GM10266 (cell line): ENCODE results near the gene AKAP1.

Experiments used
- DNase-seq: peaks from one replicate; pipeline ENCODE4 v3.0.0; 2012; ENCODE audit errors: extremely low spot score
- TF ChIP-seq, protein P1 (sequence below): IDR thresholded peaks from 2 replicates; pipeline ENCODE4 v1.5.1; 2012; ENCODE audit warnings: mild to moderate bottlenecking, low read depth; ENCODE audit not compliant: control insufficient read depth, insufficient read depth; ENCODE audit errors: missing control alignments

Gene AKAP1

DNA sequence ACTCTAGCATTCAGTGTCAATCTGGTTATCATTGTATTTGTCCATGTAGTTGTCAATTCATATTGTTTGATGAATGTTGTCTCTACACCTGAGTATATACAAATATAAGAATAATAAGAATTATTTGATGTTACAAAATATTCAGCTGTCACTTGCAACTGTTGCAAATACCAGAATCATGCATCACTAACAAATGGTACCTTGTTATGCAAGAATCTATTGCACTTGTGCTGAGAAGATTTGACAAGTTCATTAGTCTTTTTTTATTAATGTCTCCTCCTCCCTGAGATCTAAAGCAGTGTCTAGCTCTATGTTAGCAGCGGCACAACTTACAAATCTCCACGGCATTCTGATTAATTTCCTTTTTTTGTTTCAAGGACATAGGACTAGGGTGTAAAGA, 22.2 kb upstream of the AKAP1 start:
- DNase-seq, result no peak
- TF ChIP-seq, protein P1, sequence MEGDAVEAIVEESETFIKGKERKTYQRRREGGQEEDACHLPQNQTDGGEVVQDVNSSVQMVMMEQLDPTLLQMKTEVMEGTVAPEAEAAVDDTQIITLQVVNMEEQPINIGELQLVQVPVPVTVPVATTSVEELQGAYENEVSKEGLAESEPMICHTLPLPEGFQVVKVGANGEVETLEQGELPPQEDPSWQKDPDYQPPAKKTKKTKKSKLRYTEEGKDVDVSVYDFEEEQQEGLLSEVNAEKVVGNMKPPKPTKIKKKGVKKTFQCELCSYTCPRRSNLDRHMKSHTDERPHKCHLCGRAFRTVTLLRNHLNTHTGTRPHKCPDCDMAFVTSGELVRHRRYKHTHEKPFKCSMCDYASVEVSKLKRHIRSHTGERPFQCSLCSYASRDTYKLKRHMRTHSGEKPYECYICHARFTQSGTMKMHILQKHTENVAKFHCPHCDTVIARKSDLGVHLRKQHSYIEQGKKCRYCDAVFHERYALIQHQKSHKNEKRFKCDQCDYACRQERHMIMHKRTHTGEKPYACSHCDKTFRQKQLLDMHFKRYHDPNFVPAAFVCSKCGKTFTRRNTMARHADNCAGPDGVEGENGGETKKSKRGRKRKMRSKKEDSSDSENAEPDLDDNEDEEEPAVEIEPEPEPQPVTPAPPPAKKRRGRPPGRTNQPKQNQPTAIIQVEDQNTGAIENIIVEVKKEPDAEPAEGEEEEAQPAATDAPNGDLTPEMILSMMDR, result no peak

DNA sequence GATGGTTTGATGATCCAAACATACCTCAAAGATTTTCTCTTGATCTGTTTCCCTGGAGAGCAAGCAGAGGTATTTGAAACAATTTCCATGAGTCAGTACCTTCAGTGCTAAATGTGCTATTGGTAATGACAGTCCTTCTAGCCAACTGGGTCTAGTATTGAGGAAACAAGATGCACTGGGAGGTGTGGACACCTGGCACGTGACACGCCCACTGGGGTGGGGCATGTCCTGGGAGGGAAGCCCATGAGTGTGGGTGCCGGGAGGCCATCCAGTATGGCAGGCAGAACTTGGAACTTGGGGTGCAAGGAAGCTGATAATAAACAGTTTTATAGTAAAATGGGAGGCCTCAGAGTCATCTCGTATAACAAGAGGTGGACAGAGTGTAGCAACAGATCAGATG, 17.9 kb upstream of the AKAP1 start:
- DNase-seq, result no peak
- TF ChIP-seq, protein P1, result no peak

DNA sequence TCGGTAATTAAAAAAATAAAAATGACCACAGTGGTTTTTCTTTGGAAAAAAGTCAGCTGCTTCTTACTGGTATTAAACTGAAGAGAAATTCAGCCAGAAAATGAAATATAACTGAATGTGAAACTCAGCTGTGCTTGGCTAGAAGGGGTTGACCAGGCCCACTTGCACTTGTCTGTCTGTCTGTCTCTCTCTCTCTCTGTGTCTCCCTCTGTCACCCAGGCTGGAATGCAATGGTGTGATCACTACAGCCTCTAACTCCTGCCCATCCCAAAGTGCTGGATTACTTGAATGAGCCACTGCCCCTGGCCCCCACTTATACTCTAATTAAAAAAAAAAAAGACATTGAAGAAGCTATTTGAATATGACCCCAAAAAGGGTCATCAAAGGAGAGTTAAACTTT, 17.3 kb upstream of the AKAP1 start:
- no peak for DNase-seq
- TF ChIP-seq, protein P1, result no peak

DNA sequence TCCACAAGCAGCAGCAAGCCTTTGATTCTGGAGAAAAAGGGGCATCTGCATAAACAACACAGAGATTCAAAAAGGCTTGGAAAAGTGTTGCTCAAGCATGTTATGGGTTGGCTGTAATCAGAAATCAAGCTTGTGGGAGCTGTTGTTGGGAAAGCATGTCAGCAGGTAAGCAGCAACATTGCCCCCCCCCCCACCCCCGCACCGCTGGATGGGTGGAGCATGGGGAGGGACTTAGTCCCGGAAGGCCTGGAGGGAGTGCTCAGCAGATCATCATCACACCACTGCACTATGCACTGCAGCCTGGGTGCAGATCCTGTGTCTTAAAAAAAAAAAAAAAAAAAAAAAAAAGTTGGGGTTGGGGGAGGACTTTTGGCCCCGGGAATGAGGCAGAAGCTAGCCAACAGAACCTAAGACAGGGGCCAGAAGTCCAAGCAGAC, 16.8 kb upstream of the AKAP1 start:
- TF ChIP-seq, protein P1, result no peak
- no peak for DNase-seq

DNA sequence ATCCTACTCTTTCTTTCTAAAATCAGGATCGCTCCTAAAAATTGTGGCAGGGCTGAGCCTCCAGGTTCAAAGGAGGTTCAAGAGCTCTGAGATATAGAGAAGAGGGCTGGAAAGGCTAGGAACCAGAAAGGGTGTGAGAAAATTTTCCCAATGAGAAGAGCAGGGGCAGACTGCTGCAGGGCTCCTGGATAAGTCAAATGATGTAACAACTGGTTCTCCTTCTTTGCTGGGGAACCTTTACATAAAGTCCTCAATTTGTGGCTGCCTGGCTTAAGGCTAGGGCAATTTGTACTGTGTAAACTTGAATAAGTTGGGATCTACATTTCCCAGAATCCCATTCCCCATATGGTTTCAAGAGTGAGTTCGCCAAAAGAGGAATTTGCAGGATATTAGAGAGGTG, 16.3 kb upstream of the AKAP1 start:
- no peak for DNase-seq
- TF ChIP-seq, protein P1, result no peak

DNA sequence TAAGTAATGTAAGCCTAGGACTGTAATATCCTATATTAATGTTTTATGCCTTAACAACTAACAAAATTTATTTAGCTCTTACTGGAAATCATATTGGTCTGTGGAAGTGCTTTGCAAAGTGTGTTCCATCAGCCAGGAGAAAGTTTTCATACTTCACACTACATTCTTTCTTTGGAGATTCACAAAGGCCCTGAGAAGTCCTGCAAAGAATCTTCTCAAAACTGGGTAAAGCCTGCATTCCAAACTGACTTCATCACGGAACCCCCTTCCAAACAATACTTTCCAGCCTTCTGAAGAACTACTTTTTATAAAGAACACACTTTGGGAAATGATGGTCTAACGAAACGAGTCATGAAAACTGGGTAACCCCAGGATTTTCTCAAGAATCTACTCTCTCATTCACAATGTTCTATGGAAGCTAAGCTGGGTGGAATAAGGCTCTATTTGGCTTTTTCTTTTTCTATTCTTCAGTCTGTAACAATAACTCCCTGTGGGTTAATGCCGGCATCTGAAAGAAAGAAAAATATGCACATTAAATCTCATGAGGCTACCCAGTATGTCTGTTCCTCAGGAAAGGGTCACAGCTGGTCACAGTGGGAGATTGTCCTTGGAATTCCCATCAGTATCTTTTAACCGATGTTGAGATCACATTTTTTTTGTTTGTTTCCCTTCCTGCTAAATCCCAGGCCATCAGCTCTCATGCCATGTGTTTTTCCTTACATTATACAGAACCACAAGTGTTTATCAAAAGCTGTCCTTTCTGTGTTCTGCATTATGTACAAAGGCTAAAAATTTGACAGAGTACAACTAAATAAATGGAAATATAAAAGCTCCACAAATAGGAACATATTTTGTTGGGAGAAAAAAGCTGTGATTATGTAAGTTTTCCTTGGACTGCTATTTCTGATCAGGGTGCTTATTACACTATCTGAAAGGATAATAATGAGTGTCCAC, 12.8 kb upstream of the AKAP1 start:
- TF ChIP-seq, protein P1, result no peak
- DNase-seq, result no peak

DNA sequence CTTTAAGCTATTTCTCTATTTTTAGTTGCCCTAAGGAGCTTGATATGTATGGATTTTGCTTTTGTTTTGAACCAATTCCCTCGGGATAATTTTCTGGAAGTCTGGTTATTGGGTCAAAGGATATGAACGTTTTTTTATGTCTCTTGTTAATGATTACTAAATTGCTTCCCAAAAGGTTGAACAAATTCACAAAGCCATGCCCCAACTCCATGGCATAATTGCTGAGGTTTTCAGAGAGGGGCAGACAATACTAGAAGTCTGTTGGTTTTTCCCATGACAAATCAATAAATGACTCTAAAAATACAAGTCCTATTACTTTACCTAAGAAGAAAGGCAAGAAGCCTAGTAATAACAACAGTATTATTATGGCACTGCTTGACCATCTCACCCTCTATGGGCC, 11.4 kb upstream of the AKAP1 start:
- TF ChIP-seq, protein P1, result no peak
- DNase-seq, result no peak
